Measurements from ENCODE around the gene GABARAPL2.
A peak's percentile ranks its signal among the peaks of the same experiment; 100 is the strongest.

GABARAPL2 gene

GRCh38 chr16:75555707-75556430 is 10.3 kb upstream of the GABARAPL2 start, which contains the start of gene TMEM231 (continued):
- TF ChIP-seq ZNF140 (tag by site-specific recombination; IDR thresholded peaks at IDR 0.05) (no peak), ZFP3 (tag by site-specific recombination; IDR thresholded peaks at IDR 0.05; ENCODE audit: low read depth) (no peak), ZBTB10 (tag by site-specific recombination; IDR thresholded peaks at IDR 0.05) (no peak), ZBTB49 (tag by site-specific recombination; IDR thresholded peaks at IDR 0.05; ENCODE audit: low read depth) (no peak), ZNF747 (tag by site-specific recombination; IDR thresholded peaks at IDR 0.05) (no peak), ZNF37A (tag by site-specific recombination; IDR thresholded peaks at IDR 0.05) (no peak), MYNN (tag by site-specific recombination; IDR thresholded peaks at IDR 0.05; ENCODE audit: borderline replicate concordance) (peak; percentile 90; the same call in 1 of the 2 replicates), PATZ1 (tag by site-specific recombination; IDR thresholded peaks at IDR 0.05) (no peak), REST (tag by site-specific recombination; IDR thresholded peaks at IDR 0.05) (no peak), KLF8 (tag by site-specific recombination; IDR thresholded peaks at IDR 0.05) (no peak), SP7 (tag by site-specific recombination; IDR thresholded peaks at IDR 0.05) (peak; percentile 10; the same call in 1 of the 2 replicates), ZIC2 (tag by site-specific recombination; IDR thresholded peaks at IDR 0.05) (peak; percentile 51), ZFP37 (tag by site-specific recombination; IDR thresholded peaks at IDR 0.05) (no peak), GLIS1 (tag by site-specific recombination; IDR thresholded peaks at IDR 0.05) (peak; percentile 67), ZNF155 (tag by site-specific recombination; IDR thresholded peaks at IDR 0.05) (no peak), SP3 (tag by site-specific recombination; IDR thresholded peaks at IDR 0.05) (peak; percentile 40; the same call in 1 of the 2 replicates), ZNF558 (tag by site-specific recombination; IDR thresholded peaks at IDR 0.05) (no peak), ZNF2 (tag by site-specific recombination; IDR thresholded peaks at IDR 0.05) (no peak), ZNF174 (tag by site-specific recombination; IDR thresholded peaks at IDR 0.05) (no peak), ZBTB44 (tag by site-specific recombination; IDR thresholded peaks at IDR 0.05) (no peak), ZNF677 (tag by site-specific recombination; IDR thresholded peaks at IDR 0.05) (no peak), PBX3 (CRISPR knock-in tag; IDR thresholded peaks at IDR 0.05) (0 out of 2 replicates have a peak, but pooled peaks have one; percentile 36), ZNF10 (tag by site-specific recombination; IDR thresholded peaks at IDR 0.05) (no peak), ELK4 (IDR thresholded peaks at IDR 0.05; ENCODE audit: borderline replicate concordance, low read depth, low read length) (no peak), FEZF1 (tag by site-specific recombination; IDR thresholded peaks at IDR 0.05) (no peak)

Measured in HEK293 (cell line).